Subcutaneous abdominal adipose tissue (tissue), 5 donors: ENCODE results near the gene ZNF311.

ENCODE experiments used
- H3K27ac ChIP-seq: one replicate; pipeline ENCODE4 v1.7.0; 2013; ENCODE audit warnings: low read depth, mild to moderate bottlenecking, inconsistent platforms, low read length, moderate library complexity
- H3K27me3 ChIP-seq, 5 donors: one replicate each; pipeline ENCODE4 v1.7.0; 2013; ENCODE audit warnings: low read length in 5 of 5, inconsistent platforms in 1 of 5; ENCODE audit not compliant: control insufficient read depth in 5 of 5, insufficient read depth in 4 of 5
- H3K36me3 ChIP-seq, 5 donors: one replicate each; pipeline ENCODE4 v1.7.0; 2013; ENCODE audit warnings: low read length in 5 of 5; ENCODE audit not compliant: control insufficient read depth in 5 of 5, insufficient read depth in 5 of 5
- H3K4me1 ChIP-seq, 5 donors: one replicate each; pipeline ENCODE4 v1.7.0; 2013; ENCODE audit warnings: low read length in 5 of 5, mild to moderate bottlenecking in 3 of 5, moderate library complexity in 1 of 5; ENCODE audit not compliant: control insufficient read depth in 5 of 5, insufficient read depth in 5 of 5
- H3K4me3 ChIP-seq, 5 donors: one replicate each; pipeline ENCODE4 v1.7.0; 2013; ENCODE audit warnings: low read length in 5 of 5, low read depth in 1 of 5
- H3K9ac ChIP-seq, 5 donors: one replicate each; pipeline ENCODE4 v1.7.0; 2013; ENCODE audit warnings: low read length in 5 of 5, mild to moderate bottlenecking in 4 of 5, moderate library complexity in 3 of 5
- H3K9me3 ChIP-seq, 5 donors: one replicate each; pipeline ENCODE4 v1.7.0; 2013; ENCODE audit warnings: low read length in 5 of 5; ENCODE audit not compliant: control insufficient read depth in 5 of 5
- donor health status: healthy.
- donor health status: healthy.
- donor health status: healthy.
- donor health status: healthy.
- donor health status: healthy.

Gene ZNF311

DNA sequence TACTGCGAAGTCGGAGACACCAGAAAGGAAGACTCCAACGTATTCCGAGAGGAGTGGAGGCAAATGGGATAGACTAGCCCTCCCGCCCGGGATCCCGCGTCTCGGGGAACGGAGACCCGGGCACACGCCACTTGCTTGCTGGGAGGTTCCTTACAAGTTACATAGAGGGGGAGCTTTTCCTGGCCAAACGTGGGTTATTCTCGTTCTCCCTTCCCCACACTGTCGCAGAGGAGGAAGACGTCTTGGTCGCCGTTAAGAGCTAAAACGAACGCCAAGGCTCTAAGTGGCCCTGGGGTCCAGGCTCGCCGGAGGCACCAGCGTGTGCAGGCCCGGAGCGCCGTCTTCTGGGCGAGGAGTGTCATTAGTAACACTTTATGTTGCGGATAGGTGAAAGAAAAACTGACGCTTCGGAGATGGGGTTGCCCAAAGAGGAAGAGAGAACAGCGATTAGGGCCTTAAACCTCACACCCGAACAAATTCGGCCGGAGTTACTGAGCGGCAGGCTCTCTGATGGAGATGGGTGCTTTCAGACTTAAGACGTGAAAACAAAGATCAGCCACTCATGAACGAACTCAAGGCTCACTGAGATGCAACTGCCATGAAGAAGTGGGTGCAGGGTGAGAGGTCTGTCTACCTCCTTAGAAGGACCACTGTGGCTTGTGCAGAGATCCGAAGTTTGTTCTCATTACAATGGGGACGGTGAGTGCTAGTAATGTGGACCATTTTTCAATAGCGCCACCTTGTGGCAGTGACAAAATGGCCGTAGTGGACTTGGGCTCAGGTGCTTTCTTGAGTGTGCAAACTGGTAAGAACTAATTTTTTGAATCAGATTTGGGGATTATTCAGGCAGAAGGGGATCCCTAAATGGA lies 11.7 kb upstream of the ZNF311 start:
- no peaks in the 10 kb centered on the region for H3K36me3 ChIP-seq
- H3K27me3 ChIP-seq = peaks cover 16 to 23% (median 20%) of the 10 kb centered on the region in 5 donors
- peak overlapping the region; percentile 75 to 94 (median 82) for H3K4me3 ChIP-seq
- H3K9me3 ChIP-seq = no peaks in the 10 kb centered on the region
- no peak overlapping the region for H3K27ac ChIP-seq
- H3K9ac ChIP-seq = peak overlapping the region in 4 of 5 donors; percentile 35 to 68 (median 64)
- peaks cover 0 to 13% (median 13%) of the 10 kb centered on the region in 5 donors for H3K4me1 ChIP-seq

DNA sequence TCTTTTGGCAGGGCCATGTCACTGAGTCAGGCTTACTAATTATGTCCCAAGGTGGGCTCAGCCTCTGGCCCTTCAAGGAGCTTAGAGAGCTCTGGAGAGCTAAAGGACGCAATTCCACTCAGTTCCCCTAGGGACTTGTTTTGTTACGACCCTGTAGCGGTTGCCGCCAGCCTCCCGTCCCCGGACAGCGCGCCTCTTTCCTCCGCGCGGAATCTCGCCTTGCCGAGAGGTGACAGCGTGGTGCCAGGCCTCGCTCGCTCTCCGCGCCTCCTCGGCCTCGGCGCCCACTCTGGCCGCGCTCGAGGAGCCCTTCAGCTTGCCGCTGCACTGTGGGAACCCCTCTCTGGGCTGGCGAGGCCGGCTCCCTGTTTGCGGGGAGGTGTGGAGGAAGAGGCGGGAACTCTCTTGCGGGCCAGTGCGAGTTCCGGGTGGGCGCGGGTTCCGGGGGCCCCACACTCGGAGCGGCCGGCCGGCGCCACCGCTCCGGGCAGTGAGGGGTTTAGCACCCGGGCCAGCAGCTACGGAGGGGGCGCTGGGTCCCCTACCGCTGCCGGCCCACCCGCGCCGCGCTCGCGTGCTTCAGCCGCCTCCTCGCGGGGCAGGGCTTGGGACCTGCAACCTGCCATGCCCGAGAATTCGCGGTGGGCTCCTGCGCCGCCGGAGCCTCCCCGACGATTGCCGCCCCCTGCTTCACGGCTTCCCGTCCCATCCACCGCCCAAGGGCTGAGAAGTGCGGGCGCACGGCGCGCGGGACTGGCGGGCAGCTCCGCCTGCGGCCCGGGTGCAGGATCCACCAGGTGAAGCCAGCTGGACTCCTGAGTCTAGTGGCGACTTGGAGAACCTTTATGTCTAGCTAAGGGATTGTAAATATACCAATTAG lies 9.9 kb upstream of the ZNF311 start:
- Histone ChIP-seq H3K27ac (no peak overlapping the region), H3K9me3 (no peaks in the 10 kb centered on the region), H3K27me3 (peaks cover 16 to 23% (median 20%) of the 10 kb centered on the region in 5 donors), H3K4me1 (peaks cover 0 to 18% (median 16%) of the 10 kb centered on the region in 5 donors), H3K36me3 (no peaks in the 10 kb centered on the region), H3K4me3 (peak overlapping the region in 1 of 5 donors; percentile 17), H3K9ac (no peak overlapping the region)

DNA sequence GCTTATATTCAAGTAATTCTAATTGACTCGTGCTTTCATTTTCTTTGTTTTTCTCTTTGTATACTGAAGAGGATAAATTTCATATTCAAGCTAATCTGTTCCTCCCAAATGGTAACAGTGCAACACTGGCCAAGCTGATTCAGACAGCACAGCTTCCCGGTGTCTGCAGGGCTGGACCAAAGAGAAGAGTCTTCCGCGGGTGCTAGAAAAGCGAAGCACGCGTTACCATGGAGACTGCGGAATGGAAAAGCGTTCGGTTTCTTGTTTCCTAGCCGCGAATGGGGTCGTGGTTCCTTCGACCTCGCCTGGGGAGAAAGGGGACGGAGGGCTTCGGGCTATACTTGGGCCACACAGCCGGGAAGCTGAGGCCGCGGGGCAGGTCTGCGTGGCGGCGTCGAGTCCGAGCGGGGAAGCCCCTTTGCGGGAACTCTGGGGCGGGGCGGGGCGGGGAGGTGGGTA lies 6.2 kb upstream of the ZNF311 start:
- Histone ChIP-seq H3K4me3 (peak overlapping the region; percentile 63 to 78 (median 71)), H3K9ac (peak overlapping the region in 2 of 5 donors; percentile 61 to 68), H3K36me3 (no peaks in the 10 kb centered on the region), H3K9me3 (no peaks in the 10 kb centered on the region), H3K27me3 (peaks cover 13 to 23% (median 20%) of the 10 kb centered on the region in 5 donors), H3K4me1 (peaks cover 0 to 9% (median 7%) of the 10 kb centered on the region in 5 donors), H3K27ac (no peak overlapping the region)

DNA sequence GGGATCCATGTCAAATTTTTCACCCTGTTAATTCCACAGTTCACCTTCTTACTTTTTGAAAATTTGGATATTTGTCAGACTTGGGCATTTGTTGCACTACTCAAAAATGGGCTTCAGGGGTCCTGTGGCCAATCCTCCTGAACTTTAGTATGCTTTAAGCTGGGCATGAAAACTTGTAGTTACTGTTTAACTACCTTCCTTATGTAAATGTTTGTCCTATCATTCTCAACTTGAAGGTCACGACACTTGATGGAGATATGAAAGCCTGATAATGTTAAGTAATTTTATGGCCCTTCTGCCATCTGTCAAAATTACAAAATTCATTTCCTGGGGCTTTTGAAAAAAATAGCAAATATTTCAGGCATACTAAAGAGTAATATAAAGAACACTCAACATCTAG lies 4.2 kb upstream of the ZNF311 start:
- no peak overlapping the region for H3K27ac ChIP-seq
- H3K27me3 ChIP-seq = peaks cover 7 to 19% (median 15%) of the 10 kb centered on the region in 5 donors
- no peak overlapping the region for H3K4me3 ChIP-seq
- H3K36me3 ChIP-seq = no peaks in the 10 kb centered on the region
- H3K9ac ChIP-seq = no peak overlapping the region
- peaks cover 0 to 18% (median 11%) of the 10 kb centered on the region in 5 donors for H3K4me1 ChIP-seq
- no peaks in the 10 kb centered on the region for H3K9me3 ChIP-seq

DNA sequence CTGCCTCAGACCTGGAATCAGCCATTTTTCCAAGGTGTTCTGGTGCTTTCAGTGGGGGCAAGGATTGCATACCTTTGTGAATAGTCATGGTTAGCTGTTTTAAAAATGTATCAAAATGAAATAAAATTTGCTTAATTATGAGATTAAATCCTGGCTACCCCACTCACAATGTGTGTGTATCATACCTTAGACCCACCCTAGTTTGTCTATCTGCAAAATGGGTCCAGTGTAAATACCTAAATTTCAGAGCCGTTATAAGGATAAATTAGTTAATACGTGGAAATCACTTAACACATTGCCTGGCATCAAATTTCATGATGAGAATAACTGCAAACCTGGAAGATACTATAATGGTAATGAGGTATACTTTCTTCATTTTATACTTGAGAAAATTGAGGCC lies 3.0 kb upstream of the ZNF311 start:
- H3K27ac ChIP-seq = no peak overlapping the region
- H3K36me3 ChIP-seq = no peaks in the 10 kb centered on the region
- H3K4me1 ChIP-seq = peaks cover 0 to 18% (median 11%) of the 10 kb centered on the region in 5 donors
- H3K9me3 ChIP-seq = no peaks in the 10 kb centered on the region
- no peak overlapping the region for H3K4me3 ChIP-seq
- H3K9ac ChIP-seq = no peak overlapping the region
- peaks cover under 1 to 11% (median 6%) of the 10 kb centered on the region in 5 donors for H3K27me3 ChIP-seq

DNA sequence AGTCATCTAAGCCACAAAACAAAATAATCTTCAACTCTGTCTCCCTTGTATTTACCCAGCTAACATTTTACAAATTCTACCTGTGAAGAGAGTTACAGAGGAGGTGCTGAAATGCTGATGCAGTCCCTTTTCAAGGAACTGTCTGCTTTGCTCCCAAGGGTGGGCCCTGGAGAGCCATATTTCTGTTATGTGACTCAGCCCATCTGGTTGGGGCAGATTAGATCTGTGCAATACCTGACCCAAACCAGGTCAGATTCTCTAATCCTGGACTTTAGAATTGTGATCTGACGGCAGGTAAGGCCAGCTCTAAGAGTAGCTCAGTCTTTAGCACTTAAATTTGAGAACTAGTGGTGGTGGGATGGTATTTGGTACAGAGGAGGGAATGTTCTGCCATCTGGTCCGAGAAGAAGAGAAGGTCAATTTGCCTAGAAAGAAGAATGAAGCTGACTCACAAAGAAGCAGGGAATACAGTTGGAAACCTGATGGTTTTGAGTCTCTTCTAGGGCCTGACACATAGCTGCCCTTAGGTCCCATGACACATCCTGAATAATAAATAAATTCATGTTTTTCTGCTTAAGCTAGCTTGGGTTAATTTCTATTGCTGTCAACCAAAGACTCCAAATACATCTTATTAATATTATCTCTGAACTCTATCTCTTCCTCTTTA lies 8.1 kb downstream of the ZNF311 start:
- no peak overlapping the region for H3K4me3 ChIP-seq
- H3K9me3 ChIP-seq = peaks cover 0 to 9% (median 4%) of the 10 kb centered on the region in 5 donors
- peaks cover 0 to 8% (median 2%) of the 10 kb centered on the region in 5 donors for H3K36me3 ChIP-seq
- H3K27ac ChIP-seq = no peak overlapping the region
- peaks cover 0 to 9% (median 0%) of the 10 kb centered on the region in 5 donors for H3K4me1 ChIP-seq
- no peak overlapping the region for H3K9ac ChIP-seq
- peaks cover 0 to 3% (median 0%) of the 10 kb centered on the region in 5 donors for H3K27me3 ChIP-seq

DNA sequence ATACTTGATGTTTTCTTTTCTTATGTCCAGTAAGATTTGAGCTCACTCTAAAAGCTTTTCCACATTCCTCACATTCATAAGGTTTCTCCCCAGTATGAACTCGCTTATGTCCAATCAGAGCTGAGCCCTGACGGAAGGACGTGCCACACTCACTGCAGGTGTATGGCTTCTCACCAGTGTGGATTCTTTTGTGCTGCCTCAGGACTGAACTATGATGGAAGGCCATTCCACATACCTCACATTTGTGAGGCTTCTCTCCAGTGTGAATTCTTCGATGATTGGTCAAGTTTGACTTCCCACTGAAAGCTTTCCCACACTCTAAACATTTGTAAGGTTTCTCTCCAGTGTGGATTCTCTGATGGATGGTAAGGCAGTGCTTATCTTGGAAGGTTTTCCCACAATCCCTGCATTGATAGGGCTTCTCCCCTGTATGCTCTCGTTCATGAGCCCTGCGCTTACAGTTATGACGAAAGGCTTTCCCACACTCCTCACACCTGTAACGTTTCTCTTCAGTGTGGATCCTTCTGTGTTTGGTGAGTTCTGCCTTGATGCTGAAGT lies 9.9 kb downstream of the ZNF311 start:
- Histone ChIP-seq H3K27ac (no peak overlapping the region), H3K9me3 (peaks cover 0 to 9% (median 4%) of the 10 kb centered on the region in 5 donors), H3K4me1 (peaks cover 0 to 9% (median 0%) of the 10 kb centered on the region in 5 donors), H3K9ac (no peak overlapping the region), H3K4me3 (no peak overlapping the region), H3K27me3 (peaks cover 0 to 3% (median 0%) of the 10 kb centered on the region in 5 donors), H3K36me3 (peaks cover 0 to 8% (median 2%) of the 10 kb centered on the region in 5 donors)

DNA sequence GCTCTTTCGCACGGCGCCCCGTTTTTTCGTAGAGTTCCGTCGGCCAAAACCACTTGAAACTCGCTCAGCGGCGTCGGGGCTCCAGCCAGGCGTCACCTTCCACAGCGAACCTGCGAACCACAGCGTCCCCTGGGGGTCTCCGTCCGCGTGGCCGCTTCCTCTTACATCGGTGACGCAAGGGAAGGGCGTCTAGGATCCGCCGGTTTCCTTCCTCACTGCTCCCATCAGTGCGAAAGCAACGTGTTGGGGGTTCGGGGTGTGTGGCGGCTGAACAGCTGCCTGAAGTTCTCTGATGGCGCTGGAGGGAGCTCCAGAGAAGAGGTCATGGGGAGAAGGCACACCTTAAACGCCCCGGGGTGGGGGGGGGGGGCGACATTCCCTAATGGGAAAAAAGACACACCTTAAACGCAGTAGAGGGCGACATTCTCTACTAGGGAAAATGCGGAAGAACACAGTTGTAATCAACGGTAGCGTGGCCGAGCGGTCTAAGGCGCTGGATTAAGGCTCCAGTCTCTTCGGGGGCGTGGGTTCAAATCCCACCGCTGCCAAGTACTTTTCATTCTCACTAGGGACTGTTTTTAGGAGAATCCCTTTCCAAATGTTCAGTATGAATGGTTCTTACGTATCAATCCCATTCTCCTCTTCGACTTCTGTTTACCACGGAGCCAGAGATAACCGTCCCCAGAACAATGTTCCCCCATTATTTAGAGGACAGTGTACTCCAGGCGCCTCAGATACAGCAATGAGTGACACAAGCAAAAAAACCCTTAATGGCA lies 16.4 kb downstream of the ZNF311 start:
- peaks cover 2 to 16% (median 12%) of the 10 kb centered on the region in 5 donors for H3K4me1 ChIP-seq
- H3K4me3 ChIP-seq = peak overlapping the region; percentile 49 to 58 (median 53)
- no peaks in the 10 kb centered on the region for H3K36me3 ChIP-seq
- H3K9ac ChIP-seq = peak overlapping the region in 2 of 5 donors; percentile 37 to 39
- peaks cover 0 to 3% (median 0%) of the 10 kb centered on the region in 5 donors for H3K9me3 ChIP-seq
- H3K27me3 ChIP-seq = peaks cover 0 to 7% (median 2%) of the 10 kb centered on the region in 5 donors
- no peak overlapping the region for H3K27ac ChIP-seq
